Ovary (tissue), 9 donors: ENCODE results near the gene KDM2A. TPM values are rescaled to one million over a fixed set of nuclear protein-coding genes. Genes with fewer than 3 reads are reported as not detected.

Source experiments
- DNase-seq, 5 donors: peaks; one replicate each; pipeline ENCODE4 v3.0.0-alpha.2; 2019 to 2020
- H3K27ac ChIP-seq, 2 donors: fragments of 200-600 bp; one replicate each; pipeline versions ENCODE4 v1.5.1 to v1.8.0; 2019 to 2022
- H3K27me3 ChIP-seq: fragments of 200-600 bp; one replicate; pipeline ENCODE4 v1.8.0; 2022
- H3K36me3 ChIP-seq: fragments of 200-600 bp; sonication (generic); one replicate; pipeline ENCODE4 v1.5.1; 2019
- H3K4me1 ChIP-seq: one replicate; pipeline ENCODE4 v1.8.1; 2013; ENCODE audit warnings: mild to moderate bottlenecking, moderate library complexity; ENCODE audit not compliant: insufficient read depth
- H3K4me3 ChIP-seq: fragments of 200-600 bp; sonication (generic); one replicate; pipeline ENCODE4 v1.5.1; 2017
- H3K9me3 ChIP-seq, 2 donors: fragments of 200-600 bp in 1 of 2; sonication (generic) in 1 of 2; one replicate each; pipeline versions ENCODE4 v1.5.1 to v1.8.1; 2013 to 2019; ENCODE audit warnings: mild to moderate bottlenecking in 1 of 2, moderate library complexity in 1 of 2
- EP300 ChIP-seq: sonication (generic); formaldehyde crosslinking; IDR thresholded peaks from one replicate; pipeline ENCODE4 v1.6.1; 2017; ENCODE audit warnings: antibody characterized with exemption
- POLR2A ChIP-seq: fragments of 450-650 bp; IDR thresholded peaks from one replicate; pipeline ENCODE4 v1.6.1; 2017; ENCODE audit warnings: antibody characterized with exemption, mild to moderate bottlenecking, moderate library complexity
- WGBS, 3 donors: extraction: QIAGEN DNeasy Blood & Tissue Kit in 1 of 3; methylation state at CpG; one replicate each; pipeline versions ENCODE4 v1.1.5 to v1.1.7; 2013 to 2017; 5-methylcytosine and 5-hydroxymethylcytosine counted together
- intact Hi-C, 4 donors: fragments of 100-400 bp; cut with DNase I; formaldehyde crosslinking; loops; one replicate each; pipeline versions ENCODE4 v1.11.0 to v1.15.1; 2022 to 2023
- polyA plus RNA-seq, 2 donors: library from polyadenylated mRNA; stranded (reverse); fragments of 200-250 nt in 1 of 2; fragments of 350-450 nt in 1 of 2; fragmentation: Illumina TruSeq in 1 of 2; extraction: RNeasy Lipid Tissue Mini Kit (QIAGEN cat#74804) in 1 of 2; gene quantifications; one replicate each; pipeline ENCODE4 v1.2.3, GENCODE V29; 2013 to 2014
- total RNA-seq, 7 donors: library from RNA; depleted of rRNA in 2 of 7; stranded (reverse); fragments of >200 nt in 2 of 7; fragmentation: NEBNext Ultra II Directional in 3 of 7; extraction: Animal tissue kit (Norgen Biotek cat#: 25700) in 3 of 7; gene quantifications; one replicate each; pipeline versions ENCODE4 v1.1.0 to v1.2.4, GENCODE V29; 2016 to 2023
- TF ChIP-seq, protein P1 (sequence below), 3 donors: fragments of 450-650 bp in 2 of 3; fragments of 200-600 bp in 1 of 3; IDR thresholded peaks; one replicate each; pipeline versions ENCODE4 v1.5.1 to v1.8.0; 2016 to 2022; ENCODE audit warnings: antibody characterized with exemption in 3 of 3, mild to moderate bottlenecking in 1 of 3
- donor health status: DM: no; HTN: no; CAD: no; lungs with moderate emphysema.
- donor health status: DM: no; HTN: no; CAD: no.
- donor health status: Bipolar disorder and iron deficiency.
- donor health status: DM: yes; HTN: yes; CAD: no.
- donor health status: DM: no; HTN: no; CAD: no.
- donor health status: DM: yes; HTN: yes; CAD: no.

KDM2A gene
- total and polyA plus RNA-seq, 9 donors = 33.5 to 76.9 (median 53.0) TPM

DNA sequence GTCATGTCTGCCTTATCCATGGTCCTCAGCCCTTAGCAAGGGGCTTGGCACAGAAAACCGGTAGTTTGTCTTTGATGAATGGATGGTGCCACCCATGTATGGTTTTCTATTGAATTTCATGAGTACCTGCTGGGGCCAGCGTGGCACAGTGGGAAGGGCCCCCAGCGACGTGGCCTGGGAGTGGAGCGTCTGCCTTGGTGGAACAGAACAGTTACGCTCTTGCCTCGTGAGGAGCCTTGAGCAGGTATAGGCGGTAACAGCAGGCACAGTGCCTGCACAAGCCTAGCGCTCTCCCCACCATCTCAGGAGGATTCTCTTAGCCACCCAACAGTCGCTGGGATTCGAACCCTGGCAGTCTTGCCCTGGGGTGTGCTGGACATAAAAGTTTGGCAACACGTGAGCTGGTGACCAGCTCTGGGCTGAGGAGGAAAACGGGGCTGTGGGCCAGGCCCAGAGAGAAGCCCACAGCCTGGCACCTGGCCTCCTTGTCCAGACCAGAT lies 181.2 kb downstream of the KDM2A start:
- intact Hi-C loops = no loop called here
- H3K27me3 ChIP-seq = no peaks in the 10 kb centered on the region
- H3K9me3 ChIP-seq = no peaks in the 10 kb centered on the region
- no peak overlapping the region for H3K4me3 ChIP-seq
- peaks cover 9% of the 10 kb centered on the region for H3K4me1 ChIP-seq
- 91 to 94% (median 92%) methylated on average over 13 of the region's 13 CpGs for WGBS, 3 donors
- peak in 1 of 5 donors; percentile 38 for DNase-seq
- H3K27ac ChIP-seq = no peak overlapping the region
- no peaks in the 10 kb centered on the region for H3K36me3 ChIP-seq
- TF ChIP-seq POLR2A = no peak
- TF ChIP-seq, protein P1, sequence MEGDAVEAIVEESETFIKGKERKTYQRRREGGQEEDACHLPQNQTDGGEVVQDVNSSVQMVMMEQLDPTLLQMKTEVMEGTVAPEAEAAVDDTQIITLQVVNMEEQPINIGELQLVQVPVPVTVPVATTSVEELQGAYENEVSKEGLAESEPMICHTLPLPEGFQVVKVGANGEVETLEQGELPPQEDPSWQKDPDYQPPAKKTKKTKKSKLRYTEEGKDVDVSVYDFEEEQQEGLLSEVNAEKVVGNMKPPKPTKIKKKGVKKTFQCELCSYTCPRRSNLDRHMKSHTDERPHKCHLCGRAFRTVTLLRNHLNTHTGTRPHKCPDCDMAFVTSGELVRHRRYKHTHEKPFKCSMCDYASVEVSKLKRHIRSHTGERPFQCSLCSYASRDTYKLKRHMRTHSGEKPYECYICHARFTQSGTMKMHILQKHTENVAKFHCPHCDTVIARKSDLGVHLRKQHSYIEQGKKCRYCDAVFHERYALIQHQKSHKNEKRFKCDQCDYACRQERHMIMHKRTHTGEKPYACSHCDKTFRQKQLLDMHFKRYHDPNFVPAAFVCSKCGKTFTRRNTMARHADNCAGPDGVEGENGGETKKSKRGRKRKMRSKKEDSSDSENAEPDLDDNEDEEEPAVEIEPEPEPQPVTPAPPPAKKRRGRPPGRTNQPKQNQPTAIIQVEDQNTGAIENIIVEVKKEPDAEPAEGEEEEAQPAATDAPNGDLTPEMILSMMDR (IDR thresholded peaks at IDR 0.05) = no peak
- TF ChIP-seq EP300 = no peak

DNA sequence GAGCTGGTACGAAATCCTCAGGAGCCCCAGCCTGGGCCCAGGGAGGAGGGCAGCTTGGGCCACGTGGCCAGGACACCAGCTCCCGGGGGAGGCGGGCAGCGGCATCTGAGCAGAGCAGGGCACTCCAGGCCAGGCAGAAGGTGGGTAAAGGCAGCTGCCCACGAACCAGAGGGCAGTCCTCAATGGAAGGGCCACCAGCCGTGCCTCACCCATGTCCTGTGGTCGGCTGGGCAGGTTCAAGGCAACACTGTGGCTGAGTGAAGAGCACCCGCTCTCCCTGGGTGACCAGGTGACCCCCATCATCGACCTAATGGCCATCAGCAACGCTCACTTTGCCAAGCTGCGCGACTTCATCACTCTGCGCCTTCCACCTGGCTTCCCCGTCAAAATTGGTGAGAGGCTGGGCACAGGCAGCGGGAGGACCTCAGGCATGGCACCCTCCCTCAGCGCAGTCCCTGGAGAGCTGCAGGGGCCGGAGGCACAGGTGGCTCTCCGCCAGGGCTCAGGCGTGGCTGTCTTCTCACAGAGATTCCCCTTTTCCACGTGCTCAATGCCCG lies 181.8 kb downstream of the KDM2A start:
- WGBS, 3 donors = 84 to 90% (median 86%) methylated on average over 22 of the region's 22 CpGs
- TF ChIP-seq, protein P1 (IDR thresholded peaks at IDR 0.05) = no peak
- TF ChIP-seq EP300 (no peak), POLR2A (no peak)
- intact Hi-C loops = no loop called here
- no peak overlapping the region for H3K4me3 ChIP-seq
- peaks cover 9% of the 10 kb centered on the region for H3K4me1 ChIP-seq
- H3K9me3 ChIP-seq = no peaks in the 10 kb centered on the region
- H3K27ac ChIP-seq = no peak overlapping the region
- H3K27me3 ChIP-seq = no peaks in the 10 kb centered on the region
- H3K36me3 ChIP-seq = no peaks in the 10 kb centered on the region
- peak in 3 of 5 donors; percentile 31 to 43 (median 38) for DNase-seq

GRCh38 chr11:67301313-67301921 lies 182.4 kb downstream of the KDM2A start:
- peak in 2 of 5 donors; percentile 32 to 34 for DNase-seq
- no peak for TF ChIP-seq EP300
- TF ChIP-seq, protein P1 (IDR thresholded peaks at IDR 0.05) = no peak
- no peak for TF ChIP-seq POLR2A
- Histone ChIP-seq H3K36me3 (no peaks in the 10 kb centered on the region), H3K27me3 (no peaks in the 10 kb centered on the region), H3K4me3 (no peak overlapping the region), H3K4me1 (peaks cover 9% of the 10 kb centered on the region), H3K27ac (no peak overlapping the region), H3K9me3 (no peaks in the 10 kb centered on the region)
- intact Hi-C loops = no loop called here
- 88 to 91% (median 89%) methylated on average over 27 to 28 of the region's 28 CpGs for WGBS, 3 donors

- intact Hi-C loops = no loop called here
- Histone ChIP-seq H3K4me3 (no peak overlapping the region), H3K27ac (peak overlapping the region in 1 of 2 donors; percentile 82), H3K9me3 (no peaks in the 10 kb centered on the region), H3K36me3 (no peaks in the 10 kb centered on the region), H3K27me3 (no peaks in the 10 kb centered on the region), H3K4me1 (peaks cover 9% of the 10 kb centered on the region)
- 48 to 76% (median 49%) methylated on average over 15 of the region's 15 CpGs for whole genome bisulfite sequencing, 3 donors
- DNase-seq = peak in 4 of 5 donors; percentile 31 to 47 (median 38)
- no peak for TF ChIP-seq POLR2A
- TF ChIP-seq EP300 = no peak
- TF ChIP-seq, protein P1 (IDR thresholded peaks at IDR 0.05) = no peak
Measured at GRCh38 chr11:67301951-67302516, 183.0 kb downstream of the KDM2A start.
